NCI-H1092 treated with DMSO at 0.1 percent for 48 hours (cell line): ENCODE data around the gene RTN4R.
"Not testable (repeated sequence)": the region's sequence is repeated elsewhere in the genome, so short reads cannot be mapped to it uniquely, and the experiment has no call there.

Experiments
- DNase-seq: peaks from one replicate; lab custom pipeline; 2025; lab: John Stamatoyannopoulos, UW

RTN4R gene

DNA sequence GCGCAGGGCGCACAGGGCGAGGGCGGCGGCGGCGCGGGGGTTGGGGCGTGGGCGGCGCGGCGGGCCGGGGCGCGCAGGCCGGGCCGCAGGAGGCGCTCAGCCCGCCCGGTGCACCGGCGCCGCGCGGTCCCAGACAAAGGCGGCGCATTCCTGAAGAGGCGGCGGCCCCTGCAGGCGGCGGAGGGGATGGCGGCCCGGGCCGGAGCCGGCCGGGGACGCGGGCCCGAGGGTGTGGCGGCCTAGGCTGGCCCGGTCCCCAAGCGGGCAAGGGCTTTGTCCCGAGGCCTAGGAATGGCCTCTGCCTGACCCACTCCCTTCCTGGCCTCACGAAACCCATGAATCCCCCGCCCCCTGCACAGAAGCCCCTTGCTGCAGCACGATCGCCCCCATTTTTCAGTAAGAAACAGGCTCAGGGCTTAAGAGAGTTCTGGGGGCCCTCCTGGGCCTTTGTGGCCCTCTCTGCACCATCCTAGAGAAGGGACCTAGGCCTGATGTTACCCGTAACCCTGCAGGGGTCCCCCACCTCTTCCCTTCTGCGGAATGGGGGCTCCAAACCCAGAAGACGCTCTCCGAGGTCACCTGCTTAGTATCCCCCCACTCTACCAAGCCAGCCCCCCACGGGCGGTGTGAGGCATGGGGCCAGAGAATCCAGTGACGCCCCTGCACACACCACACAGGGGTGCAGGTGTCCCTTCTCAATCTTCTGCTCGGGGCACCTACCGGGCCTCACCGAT is at the start of gene RTN4R:
TSS of gene RTN4R (minus strand) at position 40 of the 734 bp plus-strand sequence. CDS start 226 bp downstream, outside the sequence.
- peak; percentile 46 for DNase-seq

- not testable (repeated sequence) for DNase-seq
Measured at GRCh38 chr22:20317402-20318042, 49.4 kb upstream of the RTN4R start.

DNA sequence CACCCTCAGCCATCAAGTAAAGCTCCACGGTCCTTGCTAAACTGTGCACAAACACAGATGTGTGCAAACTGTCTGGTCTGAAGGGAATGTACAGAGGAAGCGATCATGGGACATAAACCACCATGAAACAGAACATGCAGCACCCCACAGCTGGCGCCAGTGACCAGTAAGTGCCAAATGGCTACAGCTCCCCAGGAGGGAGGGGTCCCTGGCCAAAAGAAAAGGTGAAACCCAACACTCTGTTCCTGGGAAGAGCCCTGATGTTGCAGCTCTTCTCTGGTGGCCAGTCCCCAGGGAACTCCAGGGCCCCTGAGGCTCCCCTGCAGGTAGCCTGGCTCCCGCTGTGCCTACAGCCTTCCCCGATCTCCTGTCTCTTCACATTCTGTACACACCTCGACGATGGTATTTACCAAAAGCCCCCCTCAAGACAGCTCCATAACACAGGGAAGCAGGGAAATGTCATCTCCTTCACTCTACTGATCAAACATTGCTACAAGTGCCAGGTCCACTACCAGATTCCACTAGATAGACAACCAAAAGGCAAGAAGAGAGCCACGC is 48.8 kb upstream of the RTN4R start:
- no peak for DNase-seq

DNA sequence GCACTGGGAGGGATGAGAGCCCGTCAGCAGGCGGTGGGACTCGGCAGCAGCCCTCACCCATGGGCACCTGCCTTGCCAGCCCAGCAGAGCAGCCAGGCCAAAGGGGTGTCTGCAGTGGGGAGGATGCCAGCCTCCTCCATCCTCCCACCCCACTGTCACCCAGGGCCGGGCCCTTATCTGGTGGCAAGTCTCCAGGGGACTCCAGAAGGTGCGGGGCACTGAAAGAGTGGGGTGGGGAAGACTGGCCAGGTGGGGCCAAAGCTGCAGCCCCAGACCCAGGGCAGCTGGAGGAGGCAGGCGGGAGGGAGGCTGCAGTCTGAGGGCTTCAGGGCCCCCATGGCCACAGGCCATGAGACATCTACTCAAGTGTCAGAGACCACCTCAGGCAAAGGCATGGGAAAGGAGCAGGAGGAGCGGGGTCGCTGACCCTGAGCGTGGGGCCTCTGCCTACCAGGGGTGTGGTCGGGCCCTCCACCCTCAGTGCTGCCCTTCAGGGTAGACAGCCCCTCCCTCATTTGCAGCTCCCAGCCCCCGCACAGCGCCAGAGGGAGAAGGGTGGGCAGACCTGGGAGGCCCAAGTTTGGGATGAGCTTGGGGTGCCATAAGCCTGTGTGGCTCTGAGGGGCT is 48.2 kb upstream of the RTN4R start:
- DNase-seq, result no peak

DNA sequence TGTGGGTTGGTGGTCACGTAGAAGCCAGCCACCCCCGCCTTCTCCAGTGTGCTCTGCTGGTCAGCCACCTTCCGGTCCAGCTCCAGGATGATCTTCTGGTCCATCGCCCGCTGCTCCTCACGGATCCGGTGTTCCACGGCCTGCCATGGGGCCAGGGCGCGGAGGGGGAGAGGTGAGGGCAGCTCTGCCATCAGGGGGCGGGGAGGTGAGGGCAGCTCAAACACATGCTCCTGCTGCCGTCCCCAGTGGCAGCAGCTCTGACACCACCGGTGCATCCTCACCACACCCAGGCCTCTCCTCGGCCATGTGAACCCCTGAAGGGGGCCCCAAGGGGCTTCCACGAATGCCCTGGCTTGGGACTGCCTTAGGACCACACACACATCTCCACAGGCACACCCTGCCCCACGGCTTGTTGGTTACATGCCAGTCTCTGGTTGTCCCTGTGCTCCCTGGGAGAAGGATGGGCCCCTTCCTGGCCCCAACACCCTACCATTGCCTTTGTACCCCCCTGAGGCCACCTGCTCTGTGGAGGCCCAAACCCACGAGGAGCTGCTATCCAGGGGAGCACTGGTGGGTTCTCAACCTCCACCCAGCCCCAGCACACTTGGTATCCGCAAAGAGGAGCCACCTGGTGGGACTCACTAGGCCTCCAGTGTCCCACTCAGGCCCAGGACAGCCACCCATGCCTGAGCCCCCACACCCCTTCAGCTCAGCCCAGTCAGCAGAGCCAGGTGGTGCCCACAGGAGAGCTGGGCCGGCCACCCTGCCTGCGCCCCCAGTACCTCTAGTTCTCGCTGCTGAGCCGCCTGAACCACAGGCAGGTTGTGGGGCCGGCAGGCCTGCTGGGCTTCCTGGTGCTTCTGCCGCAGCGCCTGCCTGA is 47.5 kb upstream of the RTN4R start:
- DNase-seq, result no peak

DNA sequence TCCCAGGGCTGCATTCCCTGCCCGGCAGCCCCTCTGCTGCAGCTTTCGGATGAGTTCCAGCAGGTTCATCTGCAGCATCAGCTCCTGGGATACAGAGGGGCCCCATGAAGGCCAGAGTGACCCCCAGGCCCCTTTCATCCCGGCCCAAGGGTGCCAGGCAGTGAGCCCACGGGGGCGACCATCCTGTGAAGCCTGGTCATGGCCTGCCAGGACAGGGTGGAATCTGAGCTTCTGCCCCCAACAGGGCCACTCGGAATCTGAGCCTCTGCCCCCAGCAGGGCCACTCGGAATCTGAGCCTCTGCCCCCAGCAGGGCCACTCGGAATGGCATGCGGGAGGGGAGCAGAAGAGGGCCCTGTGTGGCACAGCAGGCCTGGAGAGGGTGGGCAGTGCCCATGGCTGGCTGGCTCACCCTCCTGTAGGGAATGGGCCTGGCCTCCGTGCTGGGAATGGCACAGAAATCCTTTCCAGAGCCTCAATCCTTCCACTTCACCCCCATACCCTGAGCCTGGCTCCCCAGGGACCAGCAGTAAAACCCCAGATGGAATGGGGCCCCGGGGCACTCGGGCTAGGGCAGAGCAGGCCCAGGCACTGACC is 46.7 kb upstream of the RTN4R start:
- not testable (repeated sequence) for DNase-seq

- DNase-seq, result not testable (repeated sequence)
Measured at GRCh38 chr22:20314206-20314605, 46.1 kb upstream of the RTN4R start.

DNA sequence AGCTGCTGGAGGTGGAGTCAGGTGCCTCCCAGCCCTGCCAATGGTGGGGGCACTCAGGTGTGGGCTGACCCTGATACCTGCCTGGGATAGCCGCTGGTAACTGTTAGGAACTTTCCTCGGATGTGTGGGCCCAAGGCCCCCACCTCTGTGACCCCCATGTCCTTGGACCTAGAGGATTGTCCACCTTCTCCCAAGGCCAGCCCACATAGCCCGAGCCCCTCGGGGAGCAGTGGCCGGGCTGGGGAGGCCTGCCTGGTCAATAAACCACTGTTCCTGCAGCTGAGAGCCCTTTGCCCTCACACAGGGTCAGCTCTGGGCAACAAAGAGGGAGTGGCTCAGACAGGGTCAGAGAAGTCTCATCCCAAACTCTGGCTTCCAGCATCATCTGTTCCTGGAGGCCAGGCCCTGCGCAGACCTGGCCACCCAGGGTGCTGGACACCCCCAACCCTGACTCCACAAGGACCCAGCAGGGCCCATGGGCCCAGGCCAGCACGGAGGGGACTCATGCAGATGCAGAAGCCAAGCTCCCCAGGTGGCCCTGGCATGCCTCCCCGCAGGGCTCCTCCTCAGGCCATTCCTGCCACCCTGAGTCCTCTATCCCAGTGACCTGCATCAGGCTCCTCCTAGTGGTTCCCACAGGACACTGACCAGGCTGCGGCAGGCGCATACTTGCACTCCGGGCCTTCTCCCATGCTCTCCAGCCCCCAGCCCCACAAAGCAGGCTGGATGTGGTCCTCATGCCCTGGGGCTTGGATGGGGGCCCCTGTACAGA is 45.4 kb upstream of the RTN4R start:
- DNase-seq, result not testable (repeated sequence)

DNA sequence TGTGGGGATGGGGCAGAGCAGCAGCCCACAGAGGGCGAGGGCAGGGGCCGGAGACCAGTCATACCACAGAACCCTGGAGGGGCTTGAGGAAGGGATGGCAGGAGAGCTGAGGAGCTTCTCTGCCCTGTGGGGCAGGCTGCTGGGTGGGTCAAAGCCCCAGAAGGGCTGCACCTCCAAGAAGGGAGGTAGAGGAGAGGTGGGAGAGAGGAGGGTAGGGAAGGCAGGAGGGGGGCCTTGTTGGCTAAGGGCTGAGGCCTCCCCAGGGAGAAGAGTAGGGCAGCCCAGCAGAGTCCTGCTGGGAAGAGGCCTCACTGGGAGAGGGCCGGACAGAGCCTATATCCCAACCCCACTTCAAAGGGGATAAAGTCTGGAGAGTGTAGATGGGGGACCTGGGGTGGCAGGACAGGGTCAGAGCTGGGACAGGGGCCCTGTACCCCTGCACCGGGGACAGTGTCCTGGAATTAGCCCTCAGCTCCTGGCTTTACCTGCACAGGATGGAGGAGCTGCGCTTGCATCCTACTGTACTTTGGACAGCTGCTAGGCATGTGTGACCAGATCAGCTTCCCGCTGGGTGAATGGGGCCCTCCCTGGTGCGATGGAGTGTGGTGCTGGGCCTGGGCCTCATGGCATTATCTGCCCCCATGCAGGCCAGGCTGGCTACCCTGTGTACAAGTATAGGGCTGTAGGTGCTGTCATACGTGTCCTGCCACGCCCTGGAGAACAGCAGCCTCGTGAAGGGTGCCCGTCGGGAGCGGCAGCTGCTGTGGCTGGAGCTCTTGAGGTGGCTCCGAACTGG is 44.5 kb upstream of the RTN4R start:
- no peak for DNase-seq

- not testable (repeated sequence) for DNase-seq
Measured at GRCh38 chr22:20311249-20312062, 43.3 kb upstream of the RTN4R start.

GRCh38 chr22:20310773-20311172 is 42.7 kb upstream of the RTN4R start:
- DNase-seq, result not testable (repeated sequence)

- DNase-seq, result not testable (repeated sequence)
Measured at GRCh38 chr22:20310180-20310579, 42.1 kb upstream of the RTN4R start.

DNA sequence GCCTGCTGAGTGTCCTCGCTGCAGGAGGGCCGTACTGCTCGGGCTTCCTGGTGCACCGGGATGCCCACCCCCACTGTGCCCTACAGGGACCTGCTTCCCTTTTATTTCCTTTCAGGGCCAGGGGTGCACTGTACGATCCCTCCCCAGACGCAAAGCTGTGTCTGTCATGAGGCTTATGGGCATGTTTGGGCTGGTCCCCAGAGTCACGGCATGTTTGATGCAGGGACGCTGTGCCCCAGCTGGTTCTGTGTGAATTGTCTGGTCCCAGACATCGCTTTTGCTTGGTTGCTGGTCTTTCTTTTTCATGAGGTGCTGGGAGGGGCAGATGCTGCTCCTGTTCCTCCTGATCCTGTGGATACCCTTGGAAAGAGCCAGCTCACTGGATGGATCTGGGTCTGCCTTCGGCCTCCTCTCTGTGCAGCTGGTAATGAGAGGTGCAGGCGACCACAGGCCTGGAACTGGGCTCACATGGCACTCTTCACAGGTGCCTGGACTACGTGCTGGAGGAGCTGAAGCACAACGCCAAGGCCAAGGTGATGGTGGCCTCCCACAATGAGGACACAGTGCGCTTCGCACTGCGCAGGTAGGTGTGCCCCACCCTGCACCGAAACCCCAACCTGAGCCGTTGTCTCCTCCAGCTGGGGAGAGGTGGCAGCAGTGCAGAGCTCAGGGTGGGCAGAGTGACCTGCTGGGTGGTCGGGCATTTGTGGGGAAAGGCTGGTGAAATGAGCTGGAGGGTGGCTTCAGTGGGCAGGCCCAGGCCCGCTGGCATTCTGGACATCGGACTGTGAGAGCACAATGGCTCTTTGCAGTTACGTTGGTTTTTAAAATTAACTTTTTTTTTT is 40.9 kb upstream of the RTN4R start:
- DNase-seq, result not testable (repeated sequence)

DNA sequence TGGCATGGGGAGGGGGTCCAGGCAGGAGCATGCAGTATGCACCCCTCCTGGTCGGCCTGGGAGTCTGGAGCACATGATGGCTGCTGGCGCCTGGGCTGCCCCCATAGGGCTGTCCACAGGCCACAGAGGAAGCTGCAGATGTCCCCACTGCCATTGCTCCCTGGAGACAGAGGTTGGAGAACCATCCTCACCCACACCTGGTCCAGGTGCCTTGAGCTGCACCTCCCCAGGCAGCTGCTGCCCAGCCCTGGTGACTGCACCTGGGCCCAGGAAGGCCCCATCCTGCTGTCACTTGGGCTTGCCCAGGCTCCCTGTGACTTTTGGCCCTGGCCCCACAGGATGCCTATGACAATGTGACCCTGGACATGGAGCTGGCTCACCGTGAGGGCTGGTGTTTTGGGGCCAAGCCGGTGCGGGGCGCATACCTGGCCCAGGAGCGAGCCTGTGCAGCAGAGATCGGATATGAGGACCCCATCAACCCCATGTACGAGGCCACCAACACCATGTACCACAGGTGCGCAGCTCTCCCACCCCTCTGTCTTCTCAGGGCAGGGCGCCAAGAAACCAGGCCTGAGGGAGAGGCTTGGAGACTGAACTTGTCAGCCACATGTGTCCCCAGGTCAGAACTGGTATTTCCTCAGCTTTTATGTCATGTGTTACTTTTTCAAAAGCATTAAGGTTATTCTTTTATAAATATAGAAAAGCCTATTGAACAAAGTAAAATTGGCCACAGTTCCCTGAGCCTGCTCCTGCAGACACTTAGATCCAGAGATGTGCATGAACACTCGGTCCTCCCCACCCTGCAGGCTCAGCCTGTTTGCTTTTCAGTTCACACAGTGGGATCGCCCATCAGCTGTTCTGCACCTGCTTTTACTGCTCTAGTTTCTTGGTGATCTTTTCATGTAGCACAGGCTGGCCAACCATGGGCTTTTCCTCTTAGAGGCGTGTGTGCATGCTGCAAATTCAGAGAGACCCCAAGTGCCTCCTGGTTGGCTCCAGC is 39.6 kb upstream of the RTN4R start:
- not testable (repeated sequence) for DNase-seq

DNA sequence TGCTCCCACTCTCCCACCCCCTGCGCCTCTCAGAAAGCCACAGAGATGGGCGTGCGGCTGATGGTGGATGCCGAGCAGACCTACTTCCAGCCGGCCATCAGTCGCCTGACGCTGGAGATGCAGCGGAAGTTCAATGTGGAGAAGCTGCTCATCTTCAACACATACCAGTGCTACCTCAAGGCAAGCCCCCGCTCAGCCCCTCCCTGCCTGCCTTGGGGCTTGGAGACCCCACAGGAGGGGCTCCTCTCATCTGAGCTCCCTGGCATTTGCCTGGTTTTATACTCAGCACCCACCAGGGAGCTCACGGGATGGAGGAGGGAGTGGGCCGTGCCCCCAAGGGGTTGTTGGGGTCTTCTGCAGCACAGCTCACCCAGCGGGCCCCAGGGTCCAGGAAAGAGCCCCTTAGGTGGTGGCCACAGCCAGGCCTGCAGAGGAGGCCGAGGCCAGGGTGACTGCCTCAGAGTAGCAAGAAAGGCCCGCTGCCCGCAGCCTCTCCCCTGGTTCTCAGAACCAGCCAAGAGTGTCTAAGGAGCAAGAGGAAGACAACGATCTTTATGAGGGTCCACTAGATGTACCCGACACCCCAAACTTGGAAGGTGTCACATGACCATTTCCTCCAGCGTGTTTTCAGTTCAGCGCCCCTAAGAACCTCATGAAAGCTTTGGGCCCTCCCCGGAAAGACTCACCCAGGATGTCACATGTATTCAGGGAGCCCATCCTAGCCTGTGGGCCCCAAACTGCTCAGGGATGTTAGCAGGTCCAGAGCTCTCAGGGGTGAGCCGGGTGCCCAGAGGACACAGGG is 38.7 kb upstream of the RTN4R start:
- not testable (repeated sequence) for DNase-seq
